SK-N-SH treated with all-trans-retinoic acid at 6 μM for 48 hours (cell line): ENCODE measurements around the gene MBOAT7.

Experiments used
- CREB5 ChIP-seq: fragments of 250-450 bp; sonication (Bioruptor Pico); IDR thresholded peaks from 2 replicates; pipeline ENCODE4 v1.5.1; 2020; ENCODE audit warnings: low read depth, mild to moderate bottlenecking, moderate library complexity
- PATZ1 ChIP-seq: fragments of 250-450 bp; sonication (Bioruptor Pico); IDR thresholded peaks from 2 replicates; pipeline ENCODE4 v1.8.0; 2020; ENCODE audit warnings: mild to moderate bottlenecking, moderate library complexity, borderline replicate concordance
- ZC3H10 ChIP-seq: fragments of 250-450 bp; sonication (Bioruptor Pico); IDR thresholded peaks from 2 replicates; pipeline ENCODE4 v1.5.1; 2021; ENCODE audit warnings: mild to moderate bottlenecking, moderate library complexity
- ZNF8 ChIP-seq: fragments of 450-650 bp; formaldehyde crosslinking; IDR thresholded peaks from 2 replicates; pipeline ENCODE4 v1.5.0; 2020; ENCODE audit warnings: mild to moderate bottlenecking, moderate library complexity
- TF ChIP-seq, protein P1 (sequence below): fragments of 250-450 bp; sonication (Bioruptor Pico); IDR thresholded peaks from 2 replicates; pipeline ENCODE4 v1.5.1; 2021; ENCODE audit warnings: mild to moderate bottlenecking, moderate library complexity

- TF ChIP-seq ZC3H10 (CRISPR knock-in tag) = no peak
- TF ChIP-seq, protein P1, sequence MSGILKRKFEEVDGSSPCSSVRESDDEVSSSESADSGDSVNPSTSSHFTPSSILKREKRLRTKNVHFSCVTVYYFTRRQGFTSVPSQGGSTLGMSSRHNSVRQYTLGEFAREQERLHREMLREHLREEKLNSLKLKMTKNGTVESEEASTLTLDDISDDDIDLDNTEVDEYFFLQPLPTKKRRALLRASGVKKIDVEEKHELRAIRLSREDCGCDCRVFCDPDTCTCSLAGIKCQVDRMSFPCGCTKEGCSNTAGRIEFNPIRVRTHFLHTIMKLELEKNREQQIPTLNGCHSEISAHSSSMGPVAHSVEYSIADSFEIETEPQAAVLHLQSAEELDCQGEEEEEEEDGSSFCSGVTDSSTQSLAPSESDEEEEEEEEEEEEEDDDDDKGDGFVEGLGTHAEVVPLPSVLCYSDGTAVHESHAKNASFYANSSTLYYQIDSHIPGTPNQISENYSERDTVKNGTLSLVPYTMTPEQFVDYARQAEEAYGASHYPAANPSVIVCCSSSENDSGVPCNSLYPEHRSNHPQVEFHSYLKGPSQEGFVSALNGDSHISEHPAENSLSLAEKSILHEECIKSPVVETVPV (CRISPR knock-in tag) = no peak
- no peak for TF ChIP-seq CREB5 (CRISPR knock-in tag)
- no peak for TF ChIP-seq ZNF8
- TF ChIP-seq PATZ1 (CRISPR knock-in tag) = no peak
Measured at GRCh38 chr19:54179921-54180461, 9.4 kb downstream of the MBOAT7 start.
